Prostate gland (tissue), 2 donors: ENCODE data around the gene LTK. TPM values are rescaled to one million over a fixed set of nuclear protein-coding genes. Genes with fewer than 3 reads are reported as not detected.

Experiments used
- DNase-seq: peaks from one replicate; pipeline ENCODE4 v3.0.0-alpha.2; 2019; ENCODE audit warnings: low spot score
- H3K27ac ChIP-seq, 2 donors: fragments of 200-600 bp; sonication (generic); 2 replicates each; pipeline ENCODE4 v1.5.1; 2017 to 2019
- H3K27me3 ChIP-seq: fragments of 200-600 bp; sonication (generic); replicated peaks from 2 replicates; pipeline ENCODE4 v1.5.1; 2019; ENCODE audit not compliant: insufficient read depth
- H3K36me3 ChIP-seq, 2 donors: fragments of 200-600 bp; sonication (generic); 1 replicate in 1 of 2; 2 replicates in 1 of 2; pipeline versions ENCODE4 v1.5.1 to v1.8.1; 2017 to 2019
- H3K4me1 ChIP-seq: fragments of 200-600 bp; sonication (generic); replicated peaks from 2 replicates; pipeline ENCODE4 v1.5.1; 2019
- H3K4me3 ChIP-seq, 2 donors: fragments of 200-600 bp; sonication (generic); 2 replicates each; pipeline ENCODE4 v1.5.1; 2017 to 2019
- H3K9me3 ChIP-seq: fragments of 200-600 bp; sonication (generic); 2 replicates; pipeline ENCODE4 v1.5.1; 2017
- CTCF ChIP-seq, 4 experiments: fragments of 200-600 bp in 2 of 4; fragments of 450-650 bp in 2 of 4; sonication (generic) in 2 of 4; IDR thresholded peaks; 1 replicate in 3 of 4; 2 replicates in 1 of 4; pipeline ENCODE4 v1.5.1; 2016 to 2019; ENCODE audit warnings: antibody characterized with exemption in 4 of 4, mild to moderate bottlenecking in 2 of 4, moderate library complexity in 2 of 4
- POLR2A ChIP-seq: fragments of 450-650 bp; IDR thresholded peaks from one replicate; pipeline ENCODE4 v1.6.1; 2016; ENCODE audit warnings: antibody characterized with exemption, mild to moderate bottlenecking
- POLR2AphosphoS5 ChIP-seq: sonication (generic); formaldehyde crosslinking; IDR thresholded peaks from one replicate; pipeline ENCODE4 v1.6.1; 2017; ENCODE audit warnings: antibody characterized with exemption
- WGBS: methylation state at CpG from one replicate; pipeline ENCODE4 v1.1.5; 2018; 5-methylcytosine and 5-hydroxymethylcytosine counted together
- intact Hi-C: fragments of 100-400 bp; cut with DNase I; formaldehyde crosslinking; loops from one replicate; pipeline ENCODE4 v1.14.2; 2022
- total RNA-seq, 2 donors: library from RNA; depleted of rRNA; stranded (reverse); fragments of >200 nt; gene quantifications; one replicate each; pipeline ENCODE4 v1.1.0, GENCODE V29; 2016

Gene LTK
- total RNA-seq, 2 donors from 2014 or later, result 1.5 TPM; not detected in 1

- Histone ChIP-seq H3K27me3 (no peaks in the 10 kb centered on the region), H3K4me3 (no peak overlapping the region), H3K36me3 (no peaks in the 10 kb centered on the region), H3K4me1 (no peaks in the 10 kb centered on the region), H3K9me3 (no peaks in the 10 kb centered on the region), H3K27ac (no peak overlapping the region)
- intact Hi-C loops, result no loop called here
- TF ChIP-seq POLR2A (no peak), CTCF (IDR thresholded peaks at IDR 0.05) (peak; percentile 34 to 59 (median 52)), POLR2AphosphoS5 (peak; percentile 6)
- no peak for DNase-seq
- whole genome bisulfite sequencing, result 17% methylated on average over 7 of the region's 7 CpGs
Measured at GRCh38 chr15:41557673-41558399, 44.2 kb upstream of the LTK start.

GRCh38 chr15:41556677-41557076, 43.0 kb upstream of the LTK start:
- 86% methylated on average over 5 of the region's 5 CpGs for WGBS
- H3K9me3 ChIP-seq, result no peaks in the 10 kb centered on the region
- no peak overlapping the region for H3K27ac ChIP-seq
- DNase-seq, result no peak
- TF ChIP-seq CTCF (IDR thresholded peaks at IDR 0.05) (no peak), POLR2A (no peak), POLR2AphosphoS5 (no peak)
- H3K36me3 ChIP-seq, result no peaks in the 10 kb centered on the region
- H3K4me1 ChIP-seq, result no peaks in the 10 kb centered on the region
- H3K27me3 ChIP-seq, result no peaks in the 10 kb centered on the region
- intact Hi-C loops, result no loop called here
- H3K4me3 ChIP-seq, result no peak overlapping the region

- Histone ChIP-seq H3K27ac (no peak overlapping the region), H3K36me3 (no peaks in the 10 kb centered on the region), H3K27me3 (no peaks in the 10 kb centered on the region), H3K4me1 (no peaks in the 10 kb centered on the region), H3K4me3 (no peak overlapping the region), H3K9me3 (no peaks in the 10 kb centered on the region)
- TF ChIP-seq POLR2AphosphoS5 (no peak), POLR2A (no peak), CTCF (IDR thresholded peaks at IDR 0.05) (no peak)
- DNase-seq, result no peak
- WGBS, result 71% methylated on average over 3 of the region's 3 CpGs
- intact Hi-C loops, result no loop called here
Measured at GRCh38 chr15:41554915-41555314, 41.3 kb upstream of the LTK start.

GRCh38 chr15:41554343-41554742, 40.7 kb upstream of the LTK start:
- no peaks in the 10 kb centered on the region for H3K36me3 ChIP-seq
- intact Hi-C loops, result no loop called here
- no peak for DNase-seq
- no peaks in the 10 kb centered on the region for H3K27me3 ChIP-seq
- no peaks in the 10 kb centered on the region for H3K9me3 ChIP-seq
- no peaks in the 10 kb centered on the region for H3K4me1 ChIP-seq
- WGBS, result 91% methylated on average over 5 of the region's 5 CpGs
- TF ChIP-seq POLR2AphosphoS5, result no peak
- no peak for TF ChIP-seq POLR2A
- no peak for TF ChIP-seq CTCF (IDR thresholded peaks at IDR 0.05)
- no peak overlapping the region for H3K4me3 ChIP-seq
- H3K27ac ChIP-seq, result no peak overlapping the region

GRCh38 chr15:41553731-41554130, 40.1 kb upstream of the LTK start:
- 85% methylated on average over 1 of the region's 1 CpG for WGBS
- intact Hi-C loops, result no loop called here
- Histone ChIP-seq H3K27ac (no peak overlapping the region), H3K4me3 (no peak overlapping the region), H3K9me3 (no peaks in the 10 kb centered on the region), H3K36me3 (no peaks in the 10 kb centered on the region), H3K27me3 (no peaks in the 10 kb centered on the region), H3K4me1 (no peaks in the 10 kb centered on the region)
- DNase-seq, result no peak
- TF ChIP-seq POLR2A (no peak), CTCF (IDR thresholded peaks at IDR 0.05) (no peak), POLR2AphosphoS5 (no peak)
